HFF-Myc (cell line): ENCODE measurements around the gene NUS1.
"Not testable (repeated sequence)": the region's sequence is repeated elsewhere in the genome, so short reads cannot be mapped to it uniquely, and the experiment has no call there.

Experiments used
- DNase-seq: peaks from one replicate; pipeline ENCODE4 v3.0.0-alpha.2; 2011; ENCODE audit warnings: low read depth; ENCODE audit errors: extremely low read depth
- H3K4me3 ChIP-seq: replicated peaks from 2 replicates; pipeline ENCODE4 v1.5.1; 2011; ENCODE audit warnings: low read depth, mild to moderate bottlenecking, control low read depth, low read length
- CTCF ChIP-seq: IDR thresholded peaks from 2 replicates; pipeline ENCODE4 v1.5.1; 2012; ENCODE audit warnings: mild to moderate bottlenecking, low read depth, low read length, control low read depth; ENCODE audit errors: missing control alignments

NUS1 gene

GRCh38 chr6:117681162-117681741, 6.0 kb downstream of the NUS1 start:
- no peak for DNase-seq
- no peak overlapping the region for H3K4me3 ChIP-seq
- TF ChIP-seq CTCF = no peak

GRCh38 chr6:117684749-117685148, 9.5 kb downstream of the NUS1 start:
- no peak for TF ChIP-seq CTCF
- no peak for DNase-seq
- H3K4me3 ChIP-seq = no peak overlapping the region

- DNase-seq = no peak
- TF ChIP-seq CTCF = no peak
- no peak overlapping the region for H3K4me3 ChIP-seq
Observed at GRCh38 chr6:117685359-117685758, 10.1 kb downstream of the NUS1 start.

- no peak for TF ChIP-seq CTCF
- no peak overlapping the region for H3K4me3 ChIP-seq
- DNase-seq = no peak
Observed at GRCh38 chr6:117687021-117687648, 11.9 kb downstream of the NUS1 start.

GRCh38 chr6:117689584-117689983, 14.3 kb downstream of the NUS1 start:
- H3K4me3 ChIP-seq, DNase-seq: not testable (repeated sequence)

- TF ChIP-seq CTCF = no peak
- no peak overlapping the region for H3K4me3 ChIP-seq
- DNase-seq = no peak
Observed at GRCh38 chr6:117706504-117706903, 31.2 kb downstream of the NUS1 start.

GRCh38 chr6:117706936-117707509, 31.8 kb downstream of the NUS1 start:
- not testable (repeated sequence) for DNase-seq, H3K4me3 ChIP-seq

GRCh38 chr6:117711369-117711768, 36.1 kb downstream of the NUS1 start:
- no peak for DNase-seq
- TF ChIP-seq CTCF = no peak
- no peak overlapping the region for H3K4me3 ChIP-seq
